ENCODE results near the gene VWA7. TPM values are rescaled to one million over a fixed set of nuclear protein-coding genes. Genes with fewer than 3 reads are reported as not detected.

VWA7 gene
- polyA plus RNA-seq, 1 of the 3 experiments (the other 2 are of a cell fraction): 0.56 TPM

- Histone ChIP-seq H3K36me3 (replicated peaks in 1 of 2; ENCODE audit: control insufficient read depth in 1 of 2, insufficient read depth in 2 of 2, low read length in 1 of 2) (peaks cover 8 to 14% of the 10 kb centered on the region in 2 experiments), H3K4me3 (ENCODE audit: low read depth in 2 of 2, low read length in 1 of 2) (no peak overlapping the region), H4K20me1 (ENCODE audit: insufficient read depth) (no peaks in the 10 kb centered on the region), H2AFZ (ENCODE audit: low read depth) (no peak overlapping the region), H3K79me2 (ENCODE audit: insufficient read depth) (peaks cover 39% of the 10 kb centered on the region), H3F3A (replicated peaks; ENCODE audit: insufficient read depth) (peaks cover 20% of the 10 kb centered on the region), H3K9me2 (no peaks in the 10 kb centered on the region), H3K4me1 (ENCODE audit: control insufficient read depth in 1 of 2, insufficient read depth in 2 of 2, low read depth in 1 of 2, low read length in 1 of 2) (peaks cover 3 to 12% of the 10 kb centered on the region in 2 experiments; a peak in 3 of 4 replicates), H3K27me3 (ENCODE audit: insufficient read depth) (no peaks in the 10 kb centered on the region), H3K9ac (no peak overlapping the region), H3K4me2 (no peak overlapping the region), H3K9me3 (no peaks in the 10 kb centered on the region), H3K27ac (ENCODE audit: low read depth in 2 of 2, low read length in 1 of 2) (peak overlapping the region in 1 of 2 experiments; percentile 1; a peak in 1 of 4 replicates)
- WGBS (ENCODE audit: low lambda C conversion rate): 92% methylated on average over 2 of the region's 2 CpGs
- ChIA-PET CTCF (interaction anchor here (1.0 to 2.8 kb wide), 6 partner anchors 9 to 199 kb away, joined by 3 to 37 read pairs (median 10); partner anchors contain the start of genes HSPA1A, HSPA1L, LSM2 and LY6G5B), POLR2A (interaction anchor here (1.4 to 1.5 kb wide), 2 partner anchors 10 to 18 kb away, joined by 7 read pairs; partner anchors contain the start of genes HSPA1A, HSPA1L and LSM2)
- TF ChIP-seq NRF1 (IDR thresholded peaks at IDR 0.05; ENCODE audit: low read depth, low read length): no peak
- TF ChIP-seq MEF2A (IDR thresholded peaks at IDR 0.05; ENCODE audit: borderline replicate concordance, low read depth): no peak
- TF ChIP-seq GATA2 (CRISPR knock-in tag; IDR thresholded peaks at IDR 0.05): no peak
- TF ChIP-seq POLR2AphosphoS5 (IDR thresholded peaks at IDR 0.05; ENCODE audit: low read depth, low read length): no peak
- no peak for TF ChIP-seq JUND (IDR thresholded peaks at IDR 0.05)
- TF ChIP-seq SIN3A (IDR thresholded peaks at IDR 0.05; ENCODE audit: borderline replicate concordance, low read depth, low read length): no peak
- TF ChIP-seq FOSL2 (IDR thresholded peaks at IDR 0.05; ENCODE audit: borderline replicate concordance, low read depth): no peak
- no peak for TF ChIP-seq YY1 (IDR thresholded peaks at IDR 0.05; ENCODE audit: low read depth)
- TF ChIP-seq, protein P1, sequence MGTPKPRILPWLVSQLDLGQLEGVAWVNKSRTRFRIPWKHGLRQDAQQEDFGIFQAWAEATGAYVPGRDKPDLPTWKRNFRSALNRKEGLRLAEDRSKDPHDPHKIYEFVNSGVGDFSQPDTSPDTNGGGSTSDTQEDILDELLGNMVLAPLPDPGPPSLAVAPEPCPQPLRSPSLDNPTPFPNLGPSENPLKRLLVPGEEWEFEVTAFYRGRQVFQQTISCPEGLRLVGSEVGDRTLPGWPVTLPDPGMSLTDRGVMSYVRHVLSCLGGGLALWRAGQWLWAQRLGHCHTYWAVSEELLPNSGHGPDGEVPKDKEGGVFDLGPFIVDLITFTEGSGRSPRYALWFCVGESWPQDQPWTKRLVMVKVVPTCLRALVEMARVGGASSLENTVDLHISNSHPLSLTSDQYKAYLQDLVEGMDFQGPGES (IDR thresholded peaks at IDR 0.05; ENCODE audit: low read depth, low read length): no peak
- DNase-seq: no peak
These were observed 19.9 kb upstream of the VWA7 start for GRCh38 chr6:31796993-31797385.

DNA sequence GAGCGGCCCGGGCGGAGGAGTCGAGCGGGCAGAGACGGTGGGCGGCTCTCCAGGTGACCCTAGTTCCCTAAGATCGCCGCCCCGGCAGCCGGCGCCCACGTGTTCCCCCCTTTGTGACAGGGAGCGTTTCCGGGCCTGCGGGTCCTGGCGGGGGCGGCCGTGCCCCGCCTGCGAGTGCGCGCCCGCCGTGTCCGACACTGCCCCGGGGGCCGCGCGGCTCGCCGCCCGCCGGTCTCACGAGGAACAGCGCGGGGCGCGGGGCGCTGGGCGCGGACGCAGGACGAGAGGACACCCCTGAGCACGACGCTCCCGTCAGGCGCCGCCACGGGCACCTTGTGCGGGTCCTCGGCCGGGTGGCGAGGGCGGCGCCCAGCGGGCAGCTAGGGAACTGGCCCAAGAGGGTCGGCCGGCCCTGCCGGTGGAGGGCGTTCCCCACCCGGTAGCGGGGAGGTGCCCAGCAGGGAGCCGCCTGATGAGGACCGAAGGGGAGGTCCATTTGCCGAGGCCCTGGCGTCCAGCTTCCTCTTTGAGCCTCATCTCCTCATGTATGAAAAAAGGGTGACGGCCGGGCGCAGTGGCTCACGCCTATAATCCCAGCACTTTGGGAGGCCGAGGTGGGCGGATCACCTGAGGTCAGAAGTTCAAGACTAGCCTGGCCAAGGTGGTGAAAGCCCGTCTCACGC lies 18.6 kb upstream of the VWA7 start, which contains the start of gene VARS1:
TSS of gene VARS1 (minus strand) at position 137 of the 683 bp plus-strand sequence. CDS start 535 bp downstream, outside the sequence.
- no peaks in the 10 kb centered on the region for H4K20me1 ChIP-seq (ENCODE audit: insufficient read depth)
- H3K27me3 ChIP-seq (ENCODE audit: insufficient read depth): no peaks in the 10 kb centered on the region
- H3K4me3 ChIP-seq (ENCODE audit: low read depth in 2 of 2, low read length in 1 of 2): peak within 1 kb of the TSS; percentile 80 to 82
- WGBS (ENCODE audit: low lambda C conversion rate): 5% methylated on average over 13 of the region's 75 CpGs
- peaks cover 30% of the 10 kb centered on the region for H3K79me2 ChIP-seq (ENCODE audit: insufficient read depth)
- peak within 1 kb of the TSS; percentile 84 for H3K9ac ChIP-seq
- peaks cover 3 to 12% of the 10 kb centered on the region in 2 experiments; a peak in 3 of 4 replicates for H3K4me1 ChIP-seq (ENCODE audit: control insufficient read depth in 1 of 2, insufficient read depth in 2 of 2, low read depth in 1 of 2, low read length in 1 of 2)
- H2AFZ ChIP-seq (ENCODE audit: low read depth): peak within 1 kb of the TSS; percentile 95
- DNase-seq: peak; percentile 98
- ChIA-PET POLR2A (interaction anchor here (0.8 to 1.8 kb wide), 10 partner anchors 11 to 172 kb away, joined by 3 to 24 read pairs (median 3); partner anchors contain the start of genes ABHD16A, HSPA1A, HSPA1B and HSPA1L), CTCF (interaction anchor here (0.7 to 3.0 kb wide), 22 partner anchors 10 to 250 kb away, joined by 3 to 37 read pairs (median 4); partner anchors contain the start of genes ABHD16A, ATP6V1G2, DDAH2 and HSPA1A)
- no peaks in the 10 kb centered on the region for H3K9me2 ChIP-seq
- peak within 1 kb of the TSS; percentile 72 to 96 for H3K27ac ChIP-seq (ENCODE audit: low read depth in 2 of 2, low read length in 1 of 2)
- peaks cover 23% of the 10 kb centered on the region for H3F3A ChIP-seq (replicated peaks; ENCODE audit: insufficient read depth)
- no peaks in the 10 kb centered on the region for H3K9me3 ChIP-seq
- H3K36me3 ChIP-seq (replicated peaks in 1 of 2; ENCODE audit: control insufficient read depth in 1 of 2, insufficient read depth in 2 of 2, low read length in 1 of 2): peaks cover 12 to 16% of the 10 kb centered on the region in 2 experiments
- peak within 1 kb of the TSS; percentile 99 for H3K4me2 ChIP-seq
- TF ChIP-seq YY1 (IDR thresholded peaks at IDR 0.05; ENCODE audit: low read depth): no peak
- TF ChIP-seq FOXJ3 (CRISPR knock-in tag; IDR thresholded peaks at IDR 0.05): no peak
- TF ChIP-seq, protein P2, sequence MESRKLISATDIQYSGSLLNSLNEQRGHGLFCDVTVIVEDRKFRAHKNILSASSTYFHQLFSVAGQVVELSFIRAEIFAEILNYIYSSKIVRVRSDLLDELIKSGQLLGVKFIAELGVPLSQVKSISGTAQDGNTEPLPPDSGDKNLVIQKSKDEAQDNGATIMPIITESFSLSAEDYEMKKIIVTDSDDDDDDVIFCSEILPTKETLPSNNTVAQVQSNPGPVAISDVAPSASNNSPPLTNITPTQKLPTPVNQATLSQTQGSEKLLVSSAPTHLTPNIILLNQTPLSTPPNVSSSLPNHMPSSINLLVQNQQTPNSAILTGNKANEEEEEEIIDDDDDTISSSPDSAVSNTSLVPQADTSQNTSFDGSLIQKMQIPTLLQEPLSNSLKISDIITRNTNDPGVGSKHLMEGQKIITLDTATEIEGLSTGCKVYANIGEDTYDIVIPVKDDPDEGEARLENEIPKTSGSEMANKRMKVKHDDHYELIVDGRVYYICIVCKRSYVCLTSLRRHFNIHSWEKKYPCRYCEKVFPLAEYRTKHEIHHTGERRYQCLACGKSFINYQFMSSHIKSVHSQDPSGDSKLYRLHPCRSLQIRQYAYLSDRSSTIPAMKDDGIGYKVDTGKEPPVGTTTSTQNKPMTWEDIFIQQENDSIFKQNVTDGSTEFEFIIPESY (IDR thresholded peaks at IDR 0.05; ENCODE audit: borderline replicate concordance, low read depth): no peak
- TF ChIP-seq GATA2 (CRISPR knock-in tag; IDR thresholded peaks at IDR 0.05): no peak
- TF ChIP-seq TEAD4 (IDR thresholded peaks at IDR 0.05; ENCODE audit: borderline replicate concordance, insufficient read depth): no peak
- no peak for TF ChIP-seq JUND (IDR thresholded peaks at IDR 0.05)
- TF ChIP-seq SIN3A (IDR thresholded peaks at IDR 0.05; ENCODE audit: borderline replicate concordance, low read depth, low read length): peak; percentile 91; the same call in 1 of the 2 replicates
- TF ChIP-seq, protein P3, sequence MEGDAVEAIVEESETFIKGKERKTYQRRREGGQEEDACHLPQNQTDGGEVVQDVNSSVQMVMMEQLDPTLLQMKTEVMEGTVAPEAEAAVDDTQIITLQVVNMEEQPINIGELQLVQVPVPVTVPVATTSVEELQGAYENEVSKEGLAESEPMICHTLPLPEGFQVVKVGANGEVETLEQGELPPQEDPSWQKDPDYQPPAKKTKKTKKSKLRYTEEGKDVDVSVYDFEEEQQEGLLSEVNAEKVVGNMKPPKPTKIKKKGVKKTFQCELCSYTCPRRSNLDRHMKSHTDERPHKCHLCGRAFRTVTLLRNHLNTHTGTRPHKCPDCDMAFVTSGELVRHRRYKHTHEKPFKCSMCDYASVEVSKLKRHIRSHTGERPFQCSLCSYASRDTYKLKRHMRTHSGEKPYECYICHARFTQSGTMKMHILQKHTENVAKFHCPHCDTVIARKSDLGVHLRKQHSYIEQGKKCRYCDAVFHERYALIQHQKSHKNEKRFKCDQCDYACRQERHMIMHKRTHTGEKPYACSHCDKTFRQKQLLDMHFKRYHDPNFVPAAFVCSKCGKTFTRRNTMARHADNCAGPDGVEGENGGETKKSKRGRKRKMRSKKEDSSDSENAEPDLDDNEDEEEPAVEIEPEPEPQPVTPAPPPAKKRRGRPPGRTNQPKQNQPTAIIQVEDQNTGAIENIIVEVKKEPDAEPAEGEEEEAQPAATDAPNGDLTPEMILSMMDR (IDR thresholded peaks at IDR 0.05): peak; percentile 66
- no peak for TF ChIP-seq REST (IDR thresholded peaks at IDR 0.05; ENCODE audit: low read depth, low read length)
- no peak for TF ChIP-seq MEF2A (IDR thresholded peaks at IDR 0.05; ENCODE audit: borderline replicate concordance, low read depth)
- peak; percentile 53 for TF ChIP-seq RAD21 (IDR thresholded peaks at IDR 0.05; ENCODE audit: low read length)

All from SK-N-SH (cell line).